ENCODE data around the gene FLT1.

The FLT1 gene

GRCh38 chr13:28339419-28339818, 155.5 kb downstream of the FLT1 start:
- TF ChIP-seq OSR2 (tag by site-specific recombination; IDR thresholded peaks at IDR 0.05) (no peak), ZNF184 (tag by site-specific recombination; IDR thresholded peaks at IDR 0.05) (no peak), ZNF366 (tag by site-specific recombination; conservative IDR thresholded peaks at IDR 0.05) (no peak), ZXDB (tag by site-specific recombination; IDR thresholded peaks at IDR 0.05) (no peak), ZNF768 (tag by site-specific recombination; IDR thresholded peaks at IDR 0.05) (no peak), ZNF423 (tag by site-specific recombination; IDR thresholded peaks at IDR 0.05) (no peak), ZFHX2 (tag by site-specific recombination; conservative IDR thresholded peaks at IDR 0.05) (no peak), ZNF660 (tag by site-specific recombination; IDR thresholded peaks at IDR 0.05) (no peak), HOXD13 (CRISPR knock-in tag; IDR thresholded peaks at IDR 0.05; ENCODE audit: borderline replicate concordance) (no peak), ZNF112 (tag by site-specific recombination; IDR thresholded peaks at IDR 0.05) (no peak), REST (tag by site-specific recombination; IDR thresholded peaks at IDR 0.05) (no peak)
- TF ChIP-seq, protein P1, sequence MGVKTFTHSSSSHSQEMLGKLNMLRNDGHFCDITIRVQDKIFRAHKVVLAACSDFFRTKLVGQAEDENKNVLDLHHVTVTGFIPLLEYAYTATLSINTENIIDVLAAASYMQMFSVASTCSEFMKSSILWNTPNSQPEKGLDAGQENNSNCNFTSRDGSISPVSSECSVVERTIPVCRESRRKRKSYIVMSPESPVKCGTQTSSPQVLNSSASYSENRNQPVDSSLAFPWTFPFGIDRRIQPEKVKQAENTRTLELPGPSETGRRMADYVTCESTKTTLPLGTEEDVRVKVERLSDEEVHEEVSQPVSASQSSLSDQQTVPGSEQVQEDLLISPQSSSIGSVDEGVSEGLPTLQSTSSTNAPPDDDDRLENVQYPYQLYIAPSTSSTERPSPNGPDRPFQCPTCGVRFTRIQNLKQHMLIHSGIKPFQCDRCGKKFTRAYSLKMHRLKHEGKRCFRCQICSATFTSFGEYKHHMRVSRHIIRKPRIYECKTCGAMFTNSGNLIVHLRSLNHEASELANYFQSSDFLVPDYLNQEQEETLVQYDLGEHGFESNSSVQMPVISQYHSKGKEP (tag by site-specific recombination; IDR thresholded peaks at IDR 0.05): no peak
- TF ChIP-seq, protein P2, sequence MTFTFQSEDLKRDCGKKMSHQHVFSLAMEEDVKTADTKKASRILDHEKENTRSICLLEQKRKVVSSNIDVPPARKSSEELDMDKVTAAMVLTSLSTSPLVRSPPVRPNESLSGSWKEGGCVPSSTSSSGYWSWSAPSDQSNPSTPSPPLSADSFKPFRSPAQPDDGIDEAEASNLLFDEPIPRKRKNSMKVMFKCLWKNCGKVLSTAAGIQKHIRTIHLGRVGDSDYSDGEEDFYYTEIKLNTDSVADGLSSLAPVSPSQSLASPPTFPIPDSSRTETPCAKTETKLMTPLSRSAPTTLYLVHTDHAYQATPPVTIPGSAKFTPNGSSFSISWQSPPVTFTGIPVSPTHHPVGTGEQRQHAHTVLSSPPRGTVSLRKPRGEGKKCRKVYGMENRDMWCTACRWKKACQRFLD (tag by site-specific recombination; IDR thresholded peaks at IDR 0.05): no peak
- TF ChIP-seq, protein P3, sequence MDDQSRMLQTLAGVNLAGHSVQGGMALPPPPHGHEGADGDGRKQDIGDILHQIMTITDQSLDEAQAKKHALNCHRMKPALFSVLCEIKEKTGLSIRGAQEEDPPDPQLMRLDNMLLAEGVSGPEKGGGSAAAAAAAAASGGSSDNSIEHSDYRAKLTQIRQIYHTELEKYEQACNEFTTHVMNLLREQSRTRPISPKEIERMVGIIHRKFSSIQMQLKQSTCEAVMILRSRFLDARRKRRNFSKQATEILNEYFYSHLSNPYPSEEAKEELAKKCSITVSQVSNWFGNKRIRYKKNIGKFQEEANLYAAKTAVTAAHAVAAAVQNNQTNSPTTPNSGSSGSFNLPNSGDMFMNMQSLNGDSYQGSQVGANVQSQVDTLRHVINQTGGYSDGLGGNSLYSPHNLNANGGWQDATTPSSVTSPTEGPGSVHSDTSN (CRISPR knock-in tag; IDR thresholded peaks at IDR 0.05): no peak
- Histone ChIP-seq H3K27ac (ENCODE audit: extremely low read depth, low read depth, low read length) (no peak overlapping the region), H3K9me3 (ENCODE audit: control insufficient read depth, insufficient read depth, low read depth, low read length) (no peaks in the 10 kb centered on the region), H3K4me3 (ENCODE audit: low read depth, low read length) (no peak overlapping the region), H3K36me3 (ENCODE audit: control insufficient read depth in 2 of 2, insufficient read depth in 1 of 2, low read length in 2 of 2) (no peaks in the 10 kb centered on the region), H3K4me1 (ENCODE audit: control insufficient read depth, insufficient read depth, low read length) (peaks cover 23% of the 10 kb centered on the region)
- CTCF ChIA-PET: interaction anchor here (0.5 kb wide), 1 partner anchor 9 kb away, joined by 3 read pairs; no protein-coding TSS in a partner anchor
- POLR2A ChIA-PET: no interaction called here

- ChIA-PET CTCF (no interaction called here), POLR2A (no interaction called here)
- Histone ChIP-seq H3K4me1 (ENCODE audit: control insufficient read depth, insufficient read depth, low read length) (peaks cover 23% of the 10 kb centered on the region), H3K36me3 (ENCODE audit: control insufficient read depth in 2 of 2, insufficient read depth in 1 of 2, low read length in 2 of 2) (no peaks in the 10 kb centered on the region), H3K27ac (ENCODE audit: extremely low read depth, low read depth, low read length) (no peak overlapping the region), H3K4me3 (ENCODE audit: low read depth, low read length) (no peak overlapping the region), H3K9me3 (ENCODE audit: control insufficient read depth, insufficient read depth, low read depth, low read length) (no peaks in the 10 kb centered on the region)
- TF ChIP-seq SCRT2 (tag by site-specific recombination; IDR thresholded peaks at IDR 0.05): peak; percentile 50; the same call in 1 of the 2 replicates
- TF ChIP-seq AEBP2 (tag by site-specific recombination; IDR thresholded peaks at IDR 0.05; ENCODE audit: borderline replicate concordance): no peak
- TF ChIP-seq ZNF37A (tag by site-specific recombination; IDR thresholded peaks at IDR 0.05): no peak
Observed at GRCh38 chr13:28338742-28339141, 156.2 kb downstream of the FLT1 start.
